Measurements from ENCODE around the gene ARFGEF3. TPM values are rescaled to one million over a fixed set of nuclear protein-coding genes. Genes with fewer than 3 reads are reported as not detected.

ARFGEF3 gene, protein sequence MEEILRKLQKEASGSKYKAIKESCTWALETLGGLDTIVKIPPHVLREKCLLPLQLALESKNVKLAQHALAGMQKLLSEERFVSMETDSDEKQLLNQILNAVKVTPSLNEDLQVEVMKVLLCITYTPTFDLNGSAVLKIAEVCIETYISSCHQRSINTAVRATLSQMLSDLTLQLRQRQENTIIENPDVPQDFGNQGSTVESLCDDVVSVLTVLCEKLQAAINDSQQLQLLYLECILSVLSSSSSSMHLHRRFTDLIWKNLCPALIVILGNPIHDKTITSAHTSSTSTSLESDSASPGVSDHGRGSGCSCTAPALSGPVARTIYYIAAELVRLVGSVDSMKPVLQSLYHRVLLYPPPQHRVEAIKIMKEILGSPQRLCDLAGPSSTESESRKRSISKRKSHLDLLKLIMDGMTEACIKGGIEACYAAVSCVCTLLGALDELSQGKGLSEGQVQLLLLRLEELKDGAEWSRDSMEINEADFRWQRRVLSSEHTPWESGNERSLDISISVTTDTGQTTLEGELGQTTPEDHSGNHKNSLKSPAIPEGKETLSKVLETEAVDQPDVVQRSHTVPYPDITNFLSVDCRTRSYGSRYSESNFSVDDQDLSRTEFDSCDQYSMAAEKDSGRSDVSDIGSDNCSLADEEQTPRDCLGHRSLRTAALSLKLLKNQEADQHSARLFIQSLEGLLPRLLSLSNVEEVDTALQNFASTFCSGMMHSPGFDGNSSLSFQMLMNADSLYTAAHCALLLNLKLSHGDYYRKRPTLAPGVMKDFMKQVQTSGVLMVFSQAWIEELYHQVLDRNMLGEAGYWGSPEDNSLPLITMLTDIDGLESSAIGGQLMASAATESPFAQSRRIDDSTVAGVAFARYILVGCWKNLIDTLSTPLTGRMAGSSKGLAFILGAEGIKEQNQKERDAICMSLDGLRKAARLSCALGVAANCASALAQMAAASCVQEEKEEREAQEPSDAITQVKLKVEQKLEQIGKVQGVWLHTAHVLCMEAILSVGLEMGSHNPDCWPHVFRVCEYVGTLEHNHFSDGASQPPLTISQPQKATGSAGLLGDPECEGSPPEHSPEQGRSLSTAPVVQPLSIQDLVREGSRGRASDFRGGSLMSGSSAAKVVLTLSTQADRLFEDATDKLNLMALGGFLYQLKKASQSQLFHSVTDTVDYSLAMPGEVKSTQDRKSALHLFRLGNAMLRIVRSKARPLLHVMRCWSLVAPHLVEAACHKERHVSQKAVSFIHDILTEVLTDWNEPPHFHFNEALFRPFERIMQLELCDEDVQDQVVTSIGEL (N-terminal part only)
- total RNA-seq: 1.1 TPM in 2 replicates
- 0.11 and 0.43 TPM in 2 replicates for polyA plus RNA-seq

DNA sequence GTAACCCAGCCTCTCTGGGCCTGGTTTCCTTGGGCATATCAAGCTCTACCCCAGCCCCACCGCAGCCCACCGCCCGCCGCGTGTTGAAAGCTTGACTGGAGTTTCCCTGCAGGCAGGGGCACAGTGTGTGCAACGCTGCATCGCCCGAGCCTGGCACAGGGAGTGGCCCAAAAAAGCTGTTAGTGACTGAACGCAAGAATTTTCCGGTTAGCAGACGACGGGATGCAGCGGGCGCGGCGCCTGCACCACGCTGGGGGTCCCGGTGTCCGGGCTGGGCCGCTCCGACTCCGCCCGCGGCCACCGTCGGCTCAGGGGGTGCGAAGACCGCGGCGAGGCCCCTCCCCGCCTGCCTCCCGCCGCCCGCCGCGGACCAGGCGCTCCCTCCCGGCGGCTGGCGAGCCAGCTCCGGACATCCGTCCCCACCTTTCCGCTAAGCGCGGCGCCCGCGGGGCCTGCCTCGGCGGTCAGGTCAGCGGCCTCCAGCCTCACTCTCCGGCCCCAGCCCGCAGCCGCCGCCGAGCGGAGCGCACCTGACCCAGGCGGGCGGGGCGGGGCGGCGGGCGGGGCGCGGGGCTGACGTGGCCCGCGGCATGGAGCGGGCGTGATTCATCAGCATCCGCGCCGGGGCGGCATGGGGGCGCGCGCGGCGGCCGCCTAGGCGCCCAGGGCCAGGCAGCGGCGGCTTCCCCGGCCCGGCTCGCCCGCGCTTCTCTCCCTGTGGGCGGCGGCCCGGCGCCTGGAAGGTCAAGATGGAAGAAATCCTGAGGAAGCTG lies at the start of gene ARFGEF3:
Gene ARFGEF3 (plus strand): TSS at position 602 of the 773 bp plus-strand sequence. CDS start 148 bp downstream, at position 750.
- H3K27ac ChIP-seq: no peak within 1 kb of the TSS
- peaks cover 97% of the 10 kb centered on the region for H3K27me3 ChIP-seq
- TF ChIP-seq, protein P1, sequence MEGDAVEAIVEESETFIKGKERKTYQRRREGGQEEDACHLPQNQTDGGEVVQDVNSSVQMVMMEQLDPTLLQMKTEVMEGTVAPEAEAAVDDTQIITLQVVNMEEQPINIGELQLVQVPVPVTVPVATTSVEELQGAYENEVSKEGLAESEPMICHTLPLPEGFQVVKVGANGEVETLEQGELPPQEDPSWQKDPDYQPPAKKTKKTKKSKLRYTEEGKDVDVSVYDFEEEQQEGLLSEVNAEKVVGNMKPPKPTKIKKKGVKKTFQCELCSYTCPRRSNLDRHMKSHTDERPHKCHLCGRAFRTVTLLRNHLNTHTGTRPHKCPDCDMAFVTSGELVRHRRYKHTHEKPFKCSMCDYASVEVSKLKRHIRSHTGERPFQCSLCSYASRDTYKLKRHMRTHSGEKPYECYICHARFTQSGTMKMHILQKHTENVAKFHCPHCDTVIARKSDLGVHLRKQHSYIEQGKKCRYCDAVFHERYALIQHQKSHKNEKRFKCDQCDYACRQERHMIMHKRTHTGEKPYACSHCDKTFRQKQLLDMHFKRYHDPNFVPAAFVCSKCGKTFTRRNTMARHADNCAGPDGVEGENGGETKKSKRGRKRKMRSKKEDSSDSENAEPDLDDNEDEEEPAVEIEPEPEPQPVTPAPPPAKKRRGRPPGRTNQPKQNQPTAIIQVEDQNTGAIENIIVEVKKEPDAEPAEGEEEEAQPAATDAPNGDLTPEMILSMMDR (IDR thresholded peaks at IDR 0.05; ENCODE audit: low read depth, low read length): no peak

DNA sequence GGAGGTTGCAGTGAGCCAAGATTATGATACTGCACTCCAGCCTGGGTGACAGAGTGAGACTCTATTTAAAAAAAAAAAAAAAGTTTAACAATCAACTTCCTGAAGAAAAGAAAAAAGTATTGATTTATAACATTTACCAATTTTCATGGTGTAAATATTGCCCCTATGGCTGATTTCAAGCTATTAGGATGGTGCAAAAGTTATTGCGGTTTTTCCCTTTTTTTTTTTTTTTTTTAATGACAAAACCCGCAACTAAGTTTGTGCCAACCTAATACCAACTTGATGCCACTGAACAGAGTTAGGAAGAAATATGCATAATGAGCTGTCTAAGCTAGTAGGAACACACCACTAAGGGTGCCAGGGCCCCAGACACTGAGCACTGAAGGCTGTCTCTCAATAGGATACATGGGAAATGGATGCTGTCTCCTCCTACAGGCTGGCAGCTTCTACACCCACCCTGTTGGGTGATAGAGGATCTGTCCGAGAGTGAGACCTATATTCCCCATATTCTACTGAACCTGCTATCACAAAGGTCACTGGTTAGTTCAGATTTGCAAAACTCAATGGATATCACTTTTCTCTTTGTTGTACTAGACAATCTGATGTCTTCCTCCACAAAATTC lies 48.0 kb upstream of the ARFGEF3 start:
- TF ChIP-seq, protein P1 (IDR thresholded peaks at IDR 0.05; ENCODE audit: low read depth, low read length): no peak
- Histone ChIP-seq H3K4me1 (ENCODE audit: low read depth) (peaks cover 13% of the 10 kb centered on the region), H3K4me3 (no peak overlapping the region), H3K27ac (no peak overlapping the region), H3K36me3 (no peaks in the 10 kb centered on the region), H3K27me3 (no peaks in the 10 kb centered on the region), H3K9me3 (ENCODE audit: low read depth) (no peaks in the 10 kb centered on the region)
- no peak for DNase-seq (ENCODE audit: low read depth in 1 of 2, low spot score in 1 of 2)

More for the DNA sequence above, at the start of gene ARFGEF3:
- no peaks in the 10 kb centered on the region for H3K36me3 ChIP-seq
- H3K9me3 ChIP-seq (ENCODE audit: low read depth): no peaks in the 10 kb centered on the region
- H3K4me3 ChIP-seq: peak within 1 kb of the TSS; percentile 62
- DNase-seq (ENCODE audit: low read depth in 1 of 2, low spot score in 1 of 2): peak; percentile 13 to 75
- H3K4me1 ChIP-seq (ENCODE audit: low read depth): no peaks in the 10 kb centered on the region

DNA sequence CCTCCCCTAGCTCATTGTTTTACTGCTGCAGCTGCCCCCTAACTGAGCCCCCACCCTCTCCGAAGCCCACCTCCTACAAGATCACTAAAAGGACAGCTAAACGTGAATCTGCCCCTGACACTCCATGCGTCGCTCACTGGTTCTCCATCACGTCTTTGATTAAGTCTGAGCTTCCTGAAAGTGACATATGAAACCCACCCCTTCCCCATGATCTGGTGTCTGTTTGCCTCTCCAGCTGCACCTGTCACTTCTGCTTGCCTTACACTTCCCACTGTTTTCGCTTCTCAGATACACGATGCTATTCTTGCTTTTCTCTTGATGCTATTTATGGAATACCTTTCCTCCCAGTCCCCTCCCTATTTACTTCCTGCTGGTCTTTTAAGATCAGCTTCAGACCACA lies 46.5 kb upstream of the ARFGEF3 start:
- no peak for DNase-seq (ENCODE audit: low read depth in 1 of 2, low spot score in 1 of 2)
- H3K9me3 ChIP-seq (ENCODE audit: low read depth): no peaks in the 10 kb centered on the region
- TF ChIP-seq, protein P1 (IDR thresholded peaks at IDR 0.05; ENCODE audit: low read depth, low read length): no peak
- H3K4me3 ChIP-seq: no peak overlapping the region
- H3K4me1 ChIP-seq (ENCODE audit: low read depth): peaks cover 13% of the 10 kb centered on the region
- H3K27ac ChIP-seq: peak overlapping the region; percentile 31
- H3K36me3 ChIP-seq: no peaks in the 10 kb centered on the region
- no peaks in the 10 kb centered on the region for H3K27me3 ChIP-seq

DNA sequence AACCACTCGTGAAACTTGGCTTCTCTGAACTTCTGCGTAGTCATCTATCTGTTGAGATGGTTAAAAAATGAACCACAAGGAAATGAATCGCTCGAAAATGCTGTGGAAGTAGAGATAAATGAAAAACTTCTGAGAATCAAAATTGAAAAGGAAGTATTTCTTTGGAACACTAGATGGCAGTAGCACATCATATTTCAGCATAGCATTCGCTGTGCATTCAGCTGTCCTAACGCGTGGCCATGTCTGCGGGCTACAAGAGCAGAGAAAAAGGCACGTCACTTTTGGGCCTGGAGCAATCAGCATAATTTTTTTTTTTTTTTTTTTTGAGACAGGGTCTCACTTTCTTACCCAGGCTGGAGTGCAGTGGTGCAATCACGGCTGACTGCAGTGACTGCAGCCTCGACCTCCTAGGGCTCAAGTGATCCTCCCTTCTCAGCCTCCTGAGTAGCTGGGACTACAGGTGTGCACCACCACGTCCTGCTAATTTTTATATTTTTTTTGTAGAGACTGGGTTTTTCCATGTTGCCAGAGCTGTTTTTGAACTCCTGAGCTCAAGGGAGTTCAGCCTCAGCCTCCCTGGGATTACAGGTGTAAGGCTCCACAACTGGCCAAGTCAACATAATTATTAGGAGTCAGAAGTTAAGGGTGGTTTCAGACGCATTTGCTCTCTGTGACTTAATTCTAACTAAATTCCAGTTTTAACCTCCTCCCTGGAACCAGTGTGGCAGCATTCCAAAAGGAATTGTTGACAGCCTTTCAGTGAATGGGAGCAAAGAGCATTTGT lies 45.7 kb upstream of the ARFGEF3 start:
- peak; percentile 83 to 84 for DNase-seq (ENCODE audit: low read depth in 1 of 2, low spot score in 1 of 2)

More for the DNA sequence above, 45.7 kb upstream of the ARFGEF3 start:
- no peak overlapping the region for H3K4me3 ChIP-seq
- H3K36me3 ChIP-seq: no peaks in the 10 kb centered on the region
- TF ChIP-seq, protein P1 (IDR thresholded peaks at IDR 0.05; ENCODE audit: low read depth, low read length): peak; percentile 54
- peaks cover 13% of the 10 kb centered on the region for H3K4me1 ChIP-seq (ENCODE audit: low read depth)
- H3K27ac ChIP-seq: peak overlapping the region; percentile 31
- no peaks in the 10 kb centered on the region for H3K9me3 ChIP-seq (ENCODE audit: low read depth)
- no peaks in the 10 kb centered on the region for H3K27me3 ChIP-seq
